K562 (cell line): Measurements from ENCODE around the gene PIK3CD. TPM values are rescaled to one million over a fixed set of nuclear protein-coding genes. Genes with fewer than 3 reads are reported as not detected.

Experiments
- ATAC-seq: fragments of 200-7000 bp; cut with Tn5 transposase; 3 replicates; pipeline ENCODE4 v1.9.1; 2020; ENCODE audit warnings: moderate library complexity
- BruUV-seq: library from RNA; stranded (reverse); fragments of 400-500 nt; replicated peaks from 2 replicates; lab custom pipeline; 2021; lab: Mats Ljungman, UMichigan
- CTCF ChIA-PET: fragments of 300-600 bp; formaldehyde crosslinking; extraction: SDS; loops from one replicate; lab custom pipeline; 2021; ENCODE audit warnings: low intra/inter-chr PET ratio; lab: Yijun Ruan, JAX
- POLR2A ChIA-PET: fragments of 300-600, 350-650 bp; sonication (Branson Sonifier 250); formaldehyde crosslinking; extraction: SDS; loops from one replicate; lab custom pipeline; 2021; ENCODE audit warnings: antibody characterized with exemption, inconsistent platforms; lab: Yijun Ruan, JAX
- DNase-seq, 4 experiments: peaks; one replicate each; pipeline versions ENCODE4 v3.0.0 to v3.0.0-alpha.2; 2011 to 2018; ENCODE audit warnings: low spot score in 3 of 4, mixed read lengths in 3 of 4; ENCODE audit errors: extremely low read depth in 1 of 4
- FAIRE-seq: peaks from 2 replicates; lab custom pipeline; 2011; peaks lifted over from hg19 to GRCh38; lab: Jason Lieb, UNC
- H2AFZ ChIP-seq: 2 replicates; pipeline ENCODE4 v1.6.0; 2011; ENCODE audit warnings: low read depth, low read length, control low read depth, inconsistent platforms
- H3K27ac ChIP-seq: fragments of 200-600 bp; 3 replicates; pipeline ENCODE4 v1.8.0; 2011; ENCODE audit warnings: low read depth, mild to moderate bottlenecking, control low read depth, inconsistent platforms, low read length, moderate library complexity, mixed read lengths; ENCODE audit errors: extremely low read depth
- H3K27me3 ChIP-seq, 2 experiments: fragments of 300-600 bp in 1 of 2; 2 replicates in 1 of 2; 3 replicates in 1 of 2; pipeline versions ENCODE4 v1.6.0 to v1.8.0; 2011; ENCODE audit warnings: inconsistent platforms in 2 of 2, low read length in 2 of 2, mild to moderate bottlenecking in 1 of 2, mixed read lengths in 1 of 2, moderate library complexity in 1 of 2; ENCODE audit not compliant: control insufficient read depth in 2 of 2, insufficient read depth in 2 of 2
- H3K36me3 ChIP-seq: fragments of 300-600 bp; 3 replicates; pipeline ENCODE4 v1.8.0; 2011; ENCODE audit warnings: mild to moderate bottlenecking, low read length, inconsistent platforms; ENCODE audit not compliant: control insufficient read depth, insufficient read depth
- H3K4me1 ChIP-seq, 2 experiments: fragments of 200-600 bp in 1 of 2; replicated peaks in 1 of 2; 2 replicates in 1 of 2; 3 replicates in 1 of 2; pipeline versions ENCODE4 v1.5.1 to v1.8.0; 2011; ENCODE audit warnings: inconsistent platforms in 2 of 2, low read length in 2 of 2, mild to moderate bottlenecking in 1 of 2, mixed read lengths in 1 of 2, moderate library complexity in 1 of 2; ENCODE audit not compliant: control insufficient read depth in 2 of 2, insufficient read depth in 2 of 2
- H3K4me2 ChIP-seq: 2 replicates; pipeline ENCODE4 v1.6.1; 2011; ENCODE audit warnings: low read length, control low read depth, inconsistent platforms, mixed read lengths; ENCODE audit not compliant: insufficient read depth
- H3K4me3 ChIP-seq: fragments of 200-600 bp; sonication (generic), shearing (Covaris generic); 2 replicates; pipeline ENCODE4 v1.5.1; 2016; ENCODE audit warnings: control low read depth, inconsistent platforms
- H3K79me2 ChIP-seq: fragments of 200-600 bp; 3 replicates; pipeline ENCODE4 v1.8.0; 2011; ENCODE audit warnings: low read length, inconsistent platforms; ENCODE audit not compliant: control insufficient read depth, insufficient read depth
- H3K9ac ChIP-seq, 2 experiments: 2 replicates each; pipeline versions ENCODE4 v1.6.0 to v1.6.1; 2011; ENCODE audit warnings: low read depth in 2 of 2, low read length in 2 of 2, control low read depth in 1 of 2, inconsistent platforms in 1 of 2, mild to moderate bottlenecking in 1 of 2, mixed read lengths in 1 of 2; ENCODE audit not compliant: insufficient read depth in 1 of 2
- H3K9me1 ChIP-seq: one replicate; pipeline ENCODE4 v1.6.0; 2011; ENCODE audit warnings: inconsistent platforms, mild to moderate bottlenecking, low read length, moderate library complexity; ENCODE audit not compliant: control insufficient read depth, insufficient read depth
- H3K9me3 ChIP-seq: replicated peaks from 2 replicates; pipeline ENCODE4 v1.5.1; 2011; ENCODE audit warnings: low read depth, low read length, inconsistent platforms; ENCODE audit not compliant: control insufficient read depth, insufficient read depth
- H4K20me1 ChIP-seq: replicated peaks from 2 replicates; pipeline ENCODE4 v1.6.1; 2011; ENCODE audit warnings: low read length, inconsistent platforms, mixed read lengths; ENCODE audit not compliant: control insufficient read depth, insufficient read depth
- AFF1 ChIP-seq, 2 experiments: fragments of 450-650 bp; IDR thresholded peaks; 2 replicates each; pipeline ENCODE4 v1.6.1; 2018; ENCODE audit warnings: mild to moderate bottlenecking in 2 of 2, low read depth in 1 of 2; ENCODE audit not compliant: partially characterized antibody in 2 of 2
- CBX2 ChIP-seq: fragments of 200-600 bp; sonication (generic); IDR thresholded peaks from one replicate; pipeline ENCODE4 v1.6.1; 2012; ENCODE audit warnings: mild to moderate bottlenecking, low read length, inconsistent platforms; ENCODE audit not compliant: insufficient read depth, poor library complexity, severe bottlenecking
- DMBX1 ChIP-seq: fragments of 250-450 bp; sonication (Bioruptor Pico); IDR thresholded peaks from 2 replicates; pipeline ENCODE4 v1.8.0; 2022; ENCODE audit warnings: inconsistent platforms, mild to moderate bottlenecking, moderate library complexity, borderline replicate concordance
- FOXA3 ChIP-seq, 2 experiments: fragments of 450-650 bp in 1 of 2; sonication (generic) in 1 of 2; formaldehyde crosslinking; IDR thresholded peaks in 1 of 2; conservative IDR thresholded peaks in 1 of 2; 2 replicates each; pipeline versions ENCODE4 v1.4.0 to v1.8.0; 2020 to 2022; ENCODE audit warnings: mild to moderate bottlenecking in 2 of 2, missing genetic modification reagents in 1 of 2
- HINFP ChIP-seq: fragments of 450-650 bp; conservative IDR thresholded peaks from 2 replicates; pipeline ENCODE4 v1.6.1; 2016; ENCODE audit warnings: missing genetic modification characterization, low read depth, mild to moderate bottlenecking, control low read depth, missing compliant biosample characterization
- ILK ChIP-seq: fragments of 450-650 bp; IDR thresholded peaks from 2 replicates; pipeline ENCODE4 v1.6.1; 2016; ENCODE audit warnings: missing genetic modification characterization, low read depth, mild to moderate bottlenecking, missing compliant biosample characterization, moderate library complexity, borderline replicate concordance
- IRF1 ChIP-seq: sonication (generic); formaldehyde crosslinking; IDR thresholded peaks from 2 replicates; pipeline ENCODE4 v1.8.0; 2022; ENCODE audit warnings: missing genetic modification reagents, mild to moderate bottlenecking, borderline replicate concordance
- MCM7 ChIP-seq, 2 experiments: fragments of 450-650 bp; IDR thresholded peaks; 2 replicates each; pipeline ENCODE4 v1.6.1; 2016 to 2018
- MEIS2 ChIP-seq: fragments of 450-650 bp; IDR thresholded peaks from 2 replicates; pipeline ENCODE4 v1.6.1; 2014; ENCODE audit warnings: mild to moderate bottlenecking; ENCODE audit not compliant: partially characterized antibody
- PHB2 ChIP-seq: fragments of 450-650 bp; IDR thresholded peaks from 2 replicates; pipeline ENCODE4 v1.6.1; 2017; ENCODE audit warnings: low read depth
- TAF9B ChIP-seq: fragments of 450-650 bp; IDR thresholded peaks from 2 replicates; pipeline ENCODE4 v1.6.1; 2018; ENCODE audit warnings: mild to moderate bottlenecking; ENCODE audit not compliant: partially characterized antibody
- ZC3H11A ChIP-seq: IDR thresholded peaks from 2 replicates; pipeline ENCODE4 v1.6.1; 2012; ENCODE audit warnings: low read depth, low read length, improper control_type of control experiment
- ZZZ3 ChIP-seq: fragments of 450-650 bp; IDR thresholded peaks from 2 replicates; pipeline ENCODE4 v1.6.1; 2016; ENCODE audit warnings: antibody characterized with exemption, mild to moderate bottlenecking, moderate library complexity
- WGBS: fragments of 100-300 bp; shearing (Covaris generic); methylation state at CpG from one replicate; pipeline ENCODE4 v1.1.6; 2016; ENCODE audit warnings: low coverage, mixed read lengths; ENCODE audit not compliant: insufficient coverage; ENCODE audit errors: missing lambda C conversion rate; 5-methylcytosine and 5-hydroxymethylcytosine counted together
- in situ Hi-C: fragments of 300-500 bp; cut with MboI; formaldehyde crosslinking; loops from 4 replicates; pipeline ENCODE4 v1.15.0; 2018; ENCODE audit warnings: inconsistent platforms, mixed read lengths
- intact Hi-C: fragments of 100-400 bp; cut with micrococcal nuclease; formaldehyde crosslinking; loops from 2 replicates; pipeline ENCODE4 v1.14.2; 2022
- polyA plus RNA-seq, 8 experiments: library from polyadenylated mRNA; depleted of rRNA in 4 of 8; stranded (reverse) in 5 of 8; unstranded in 3 of 8; fragments of >200 nt; fragmentation: Nextera tagmentation in 2 of 8; fragmentation: Illumina TruSeq in 1 of 8; extraction: Ambion mirVana in 2 of 8; extraction: Trizol in 1 of 8; gene quantifications; 2 replicates each; pipeline versions ENCODE4 v1.2.1 to v1.2.3, GENCODE V29; 2011 to 2014; ENCODE audit warnings: inconsistent platforms in 1 of 8, missing spikeins in 1 of 8
- total RNA-seq, 7 experiments: library from RNA; depleted of rRNA in 6 of 7; stranded (reverse); fragments of >200 nt in 6 of 7; fragmentation: Illumina TruSeq in 2 of 7; extraction: Trizol in 2 of 7; gene quantifications; 2 replicates each; pipeline versions ENCODE4 v1.2.1 to v1.2.3, GENCODE V29; 2011 to 2021; ENCODE audit warnings: low replicate concordance in 1 of 7

The PIK3CD gene
- total and polyA plus RNA-seq, 9 of the 15 experiments (the other 6 are each of a cell fraction or from before 2014, with no cell fraction given) = 1.8 to 20.8 (median 7.2) TPM

GRCh38 chr1:9746211-9746610 lies 94.7 kb downstream of the PIK3CD start (continued):
- TF ChIP-seq HINFP = no peak
- TF ChIP-seq IRF1 = no peak
- TF ChIP-seq DMBX1 (CRISPR knock-in tag) = no peak
- TF ChIP-seq CBX2 = no peak
- TF ChIP-seq ILK (tag) = no peak
- no peak for TF ChIP-seq MCM7 (IDR thresholded peaks at IDR 0.05)
- no peak for TF ChIP-seq PHB2

- in situ Hi-C loops = no loop called here
- CTCF ChIA-PET = no interaction called here
- Histone ChIP-seq H3K27me3 (no peaks in the 10 kb centered on the region), H3K79me2 (no peaks in the 10 kb centered on the region), H2AFZ (no peak overlapping the region), H3K9ac (no peak overlapping the region), H3K27ac (no peak overlapping the region), H3K36me3 (peaks cover 25% of the 10 kb centered on the region; the same call in 2 of the 3 replicates), H3K4me3 (no peak overlapping the region), H3K9me1 (no peaks in the 10 kb centered on the region), H3K9me3 (no peaks in the 10 kb centered on the region), H3K4me2 (no peak overlapping the region), H4K20me1 (no peaks in the 10 kb centered on the region), H3K4me1 (no peaks in the 10 kb centered on the region; a peak in 1 of 5 replicates)
- 72% methylated on average over 7 of the region's 7 CpGs for WGBS
- POLR2A ChIA-PET = interaction anchor here (1.2 to 1.5 kb wide), 2 partner anchors 14 to 25 kb away, joined by 3 to 6 read pairs; no protein-coding TSS in a partner anchor
- intact Hi-C loops = no loop called here
- FAIRE-seq (no peak), DNase-seq (no peak), ATAC-seq (no peak)
- no TSS peak for BruUV-seq
- TF ChIP-seq MEIS2 (no peak), FOXA3 (CRISPR knock-in tag; conservative IDR thresholded peaks at IDR 0.05 in 1 of 2, IDR thresholded peaks at IDR 0.05 in 1 of 2) (no peak), ZZZ3 (no peak), TAF9B (no peak), AFF1 (IDR thresholded peaks at IDR 0.05; ENCODE audit: low read depth in 1 of 2, partially characterized antibody in 2 of 2) (no peak), ZC3H11A (no peak)
Measured at GRCh38 chr1:9746651-9747050, 95.1 kb downstream of the PIK3CD start.
